RPMI7951 (cell line): ENCODE data around the gene GLDC. TPM values are rescaled to one million over a fixed set of nuclear protein-coding genes. Genes with fewer than 3 reads are reported as not detected.

Experiments used
- DNase-seq: peaks from one replicate; pipeline ENCODE4 v3.0.0-alpha.2; 2012; ENCODE audit warnings: low read depth
- total RNA-seq: library from RNA; depleted of rRNA; stranded (reverse); fragments of >200 nt; shearing (Covaris generic); gene quantifications from 2 replicates; pipeline ENCODE4 v1.2.3, GENCODE V29; 2014; rRNA removed

GLDC gene
- total RNA-seq, 1 experiment from 2014 or later, result 2.0 TPM

GRCh38 chr9:6506571-6506970 is 139.0 kb downstream of the GLDC start:
- DNase-seq, result peak; percentile 24

- no peak for DNase-seq
Measured at GRCh38 chr9:6502399-6502798, 143.1 kb downstream of the GLDC start.

- DNase-seq, result no peak
Measured at GRCh38 chr9:6501526-6502210, 143.9 kb downstream of the GLDC start.

GRCh38 chr9:6498982-6499381 is 146.5 kb downstream of the GLDC start:
- peak; percentile 4 for DNase-seq

- no peak for DNase-seq
Measured at GRCh38 chr9:6495466-6495865, 150.1 kb downstream of the GLDC start.

GRCh38 chr9:6490863-6491262 is 154.7 kb downstream of the GLDC start:
- DNase-seq, result no peak

- no peak for DNase-seq
Measured at GRCh38 chr9:6489099-6489498, 156.4 kb downstream of the GLDC start.

- DNase-seq, result no peak
Measured at GRCh38 chr9:6488395-6488794, 157.1 kb downstream of the GLDC start.

- no peak for DNase-seq
Measured at GRCh38 chr9:6484210-6484609, 161.3 kb downstream of the GLDC start.

Other genes starting within 250 kb of the GLDC start
- gene UHRF2, start 232.5 kb downstream of the GLDC start, total RNA-seq, result 36.2 and 39.9 TPM in 2 replicates
- gene KDM4C, start 112.2 kb upstream of the GLDC start, total RNA-seq, result 10.7 and 11.1 TPM in 2 replicates